HepG2 (cell line): ENCODE results near the gene ZNF687. TPM values are rescaled to one million over a fixed set of nuclear protein-coding genes. Genes with fewer than 3 reads are reported as not detected.
A peak's percentile ranks its signal among the peaks of the same experiment; 100 is the strongest.

Experiments used
- CBFB ChIP-seq: sonication (generic); formaldehyde crosslinking; IDR thresholded peaks from 2 replicates; pipeline ENCODE4 v1.4.0; 2020; ENCODE audit warnings: missing genetic modification reagents
- FOXP1 ChIP-seq, 2 experiments: fragments of 450-650 bp in 1 of 2; IDR thresholded peaks; 2 replicates each; pipeline ENCODE4 v1.6.1; 2017 to 2018; ENCODE audit warnings: antibody characterized with exemption in 1 of 2
- NCOR1 ChIP-seq: fragments of 200-600 bp; sonication (generic); IDR thresholded peaks from 2 replicates; pipeline ENCODE4 v1.7.0; 2017; ENCODE audit warnings: antibody characterized with exemption, low read length, borderline replicate concordance
- NFE2L2 ChIP-seq: fragments of 150-350 bp; IDR thresholded peaks from 2 replicates; pipeline ENCODE4 v1.6.1; 2014; ENCODE audit warnings: low read length
- NFYB ChIP-seq: sonication (generic); formaldehyde crosslinking; IDR thresholded peaks from 2 replicates; pipeline ENCODE4 v1.4.0; 2020; ENCODE audit warnings: missing genetic modification reagents
- PHF21A ChIP-seq: sonication (generic); formaldehyde crosslinking; IDR thresholded peaks from 2 replicates; pipeline ENCODE4 v1.5.0; 2020; ENCODE audit warnings: mild to moderate bottlenecking, missing genetic modification reagents
- PLRG1 ChIP-seq: fragments of 450-650 bp; conservative IDR thresholded peaks from 2 replicates; pipeline ENCODE4 v1.6.1; 2016
- SUZ12 ChIP-seq: fragments of 150-350 bp; IDR thresholded peaks from 2 replicates; pipeline ENCODE4 v1.6.1; 2014; ENCODE audit warnings: low read depth, low read length
- YEATS4 ChIP-seq: sonication (generic); formaldehyde crosslinking; IDR thresholded peaks from 2 replicates; pipeline ENCODE4 v1.4.0; 2020; ENCODE audit warnings: missing genetic modification reagents, borderline replicate concordance
- ZFX ChIP-seq: sonication (generic); formaldehyde crosslinking; IDR thresholded peaks from 2 replicates; pipeline ENCODE4 v1.4.0; 2020; ENCODE audit warnings: mild to moderate bottlenecking, low read depth, missing genetic modification reagents, moderate library complexity
- ZFY ChIP-seq: sonication (generic); formaldehyde crosslinking; IDR thresholded peaks from 2 replicates; pipeline ENCODE4 v1.4.0; 2020; ENCODE audit warnings: missing genetic modification reagents
- ZNF17 ChIP-seq: sonication (generic); formaldehyde crosslinking; IDR thresholded peaks from 2 replicates; pipeline ENCODE4 v1.5.0; 2020; ENCODE audit warnings: mild to moderate bottlenecking, missing genetic modification reagents
- ZNF350 ChIP-seq: sonication (generic); formaldehyde crosslinking; IDR thresholded peaks from 2 replicates; pipeline ENCODE4 v1.4.0; 2020; ENCODE audit warnings: mild to moderate bottlenecking, low read depth, missing genetic modification reagents, borderline replicate concordance
- ZNF598 ChIP-seq: sonication (generic); formaldehyde crosslinking; IDR thresholded peaks from 2 replicates; pipeline ENCODE4 v1.5.1; 2020; ENCODE audit warnings: mild to moderate bottlenecking, missing genetic modification reagents, borderline replicate concordance
- polyA plus RNA-seq, 8 experiments: library from polyadenylated mRNA; depleted of rRNA in 3 of 8; stranded (reverse) in 7 of 8; unstranded in 1 of 8; fragments of >200 nt; fragmentation: Illumina TruSeq in 4 of 8; extraction: Trizol in 4 of 8; gene quantifications; 2 replicates each; pipeline versions ENCODE4 v1.2.1 to v1.2.3, GENCODE V29; 2011 to 2016; ENCODE audit warnings: low read depth in 4 of 8, missing spikeins in 1 of 8, mixed read lengths in 1 of 8; ENCODE audit not compliant: insufficient read depth in 1 of 8
- total RNA-seq, 5 experiments: library from RNA; depleted of rRNA; stranded (reverse); fragments of >200 nt; fragmentation: Illumina TruSeq; extraction: Trizol; gene quantifications; 2 replicates each; pipeline ENCODE4 v1.2.3, GENCODE V29; 2016; ENCODE audit warnings: low read depth in 1 of 5
- TF ChIP-seq, protein P1 (sequence below): sonication (generic); formaldehyde crosslinking; IDR thresholded peaks from 2 replicates; pipeline ENCODE4 v1.4.0; 2020; ENCODE audit warnings: missing genetic modification reagents, borderline replicate concordance
- TF ChIP-seq, protein P2 (sequence below): IDR thresholded peaks from 2 replicates; pipeline ENCODE4 v1.4.0; 2020; ENCODE audit warnings: mild to moderate bottlenecking, missing genetic modification reagents
- TF ChIP-seq, protein P3 (sequence below), 2 experiments: fragments of 450-650 bp in 1 of 2; sonication (generic) in 1 of 2; formaldehyde crosslinking; IDR thresholded peaks; 2 replicates each; pipeline versions ENCODE4 v1.5.0 to v1.8.0; 2020 to 2022; ENCODE audit warnings: mild to moderate bottlenecking in 1 of 2, missing genetic modification reagents in 1 of 2
- TF ChIP-seq, protein P4 (sequence below): sonication (generic); formaldehyde crosslinking; IDR thresholded peaks from 2 replicates; pipeline ENCODE4 v1.4.0; 2020; ENCODE audit warnings: mild to moderate bottlenecking, missing genetic modification reagents

The ZNF687 gene
- total and polyA plus RNA-seq, 2 of the 13 experiments (the other 11 are each of a cell fraction or from before 2014, with no cell fraction given), result 14.1 to 16.5 TPM

DNA sequence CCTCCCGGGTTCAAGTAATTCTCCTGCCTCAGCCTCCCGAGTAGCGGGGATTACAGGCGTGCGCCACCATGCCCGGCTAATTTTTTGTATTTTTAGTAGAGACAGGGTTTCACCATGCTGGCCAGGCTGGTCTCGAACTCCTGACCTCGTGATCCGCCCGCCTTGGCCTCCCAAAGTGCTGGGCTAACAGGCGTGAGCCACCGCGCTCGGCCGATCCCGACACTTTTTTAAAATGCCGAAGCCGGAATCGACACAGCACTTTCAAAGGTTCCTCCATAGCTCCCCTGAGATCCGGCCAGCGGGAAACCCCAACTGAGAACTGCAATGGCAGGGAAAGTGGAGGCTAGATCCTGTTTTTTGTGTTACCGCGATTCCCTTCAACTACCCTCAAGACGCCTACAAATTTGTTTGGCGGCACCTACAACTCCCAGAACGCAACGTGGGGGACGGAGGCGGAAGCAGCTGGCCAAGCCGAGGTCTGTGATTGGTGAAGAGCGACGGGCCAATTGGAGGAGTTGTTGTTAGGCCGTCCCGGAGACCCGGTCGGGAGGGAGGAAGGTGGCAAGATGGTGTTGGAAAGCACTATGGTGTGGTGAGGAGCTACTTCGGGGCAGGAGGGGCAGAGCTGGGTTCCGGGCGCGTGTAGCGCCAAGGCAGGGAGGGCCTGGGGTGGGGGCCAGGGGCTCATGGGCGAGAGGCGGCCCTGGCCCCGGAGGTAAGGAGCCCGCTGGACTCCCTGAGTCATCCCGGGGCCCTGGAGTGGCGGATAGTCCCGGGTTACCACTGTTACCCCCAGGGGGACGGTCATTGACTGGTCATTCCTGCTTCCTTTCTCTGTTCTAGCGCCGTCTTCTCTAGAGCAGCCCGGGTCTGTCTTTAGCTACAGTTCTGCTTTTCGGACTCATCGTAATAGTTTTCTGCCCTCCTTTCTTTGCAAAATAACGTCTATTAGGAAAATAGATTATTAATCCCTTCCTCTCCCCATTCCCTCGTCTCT, 27.6 kb upstream of the ZNF687 start, which contains the start of gene PSMD4 (continued):
- TF ChIP-seq FOXP1 (IDR thresholded peaks at IDR 0.05) (0 out of 2 replicates have a peak, but pooled peaks have one; percentile 31), FOXP1 (CRISPR knock-in tag; IDR thresholded peaks at IDR 0.05) (no peak), ZFX (peak; percentile 76), NFE2L2 (no peak), CBFB (CRISPR knock-in tag) (no peak), ZNF350 (CRISPR knock-in tag) (peak; percentile 86; the same call in 1 of the 2 replicates), NCOR1 (no peak), ZFY (CRISPR knock-in tag) (peak; percentile 74), SUZ12 (peak; percentile 38; the same call in 1 of the 2 replicates), PLRG1 (no peak), NFYB (CRISPR knock-in tag) (peak; percentile 97), YEATS4 (CRISPR knock-in tag) (0 out of 2 replicates have a peak, but pooled peaks have one; percentile 72), PHF21A (CRISPR knock-in tag) (peak; percentile 40; the same call in 1 of the 2 replicates), ZNF598 (peak; percentile 93; the same call in 1 of the 2 replicates), ZNF17 (no peak)
- TF ChIP-seq, protein P1, sequence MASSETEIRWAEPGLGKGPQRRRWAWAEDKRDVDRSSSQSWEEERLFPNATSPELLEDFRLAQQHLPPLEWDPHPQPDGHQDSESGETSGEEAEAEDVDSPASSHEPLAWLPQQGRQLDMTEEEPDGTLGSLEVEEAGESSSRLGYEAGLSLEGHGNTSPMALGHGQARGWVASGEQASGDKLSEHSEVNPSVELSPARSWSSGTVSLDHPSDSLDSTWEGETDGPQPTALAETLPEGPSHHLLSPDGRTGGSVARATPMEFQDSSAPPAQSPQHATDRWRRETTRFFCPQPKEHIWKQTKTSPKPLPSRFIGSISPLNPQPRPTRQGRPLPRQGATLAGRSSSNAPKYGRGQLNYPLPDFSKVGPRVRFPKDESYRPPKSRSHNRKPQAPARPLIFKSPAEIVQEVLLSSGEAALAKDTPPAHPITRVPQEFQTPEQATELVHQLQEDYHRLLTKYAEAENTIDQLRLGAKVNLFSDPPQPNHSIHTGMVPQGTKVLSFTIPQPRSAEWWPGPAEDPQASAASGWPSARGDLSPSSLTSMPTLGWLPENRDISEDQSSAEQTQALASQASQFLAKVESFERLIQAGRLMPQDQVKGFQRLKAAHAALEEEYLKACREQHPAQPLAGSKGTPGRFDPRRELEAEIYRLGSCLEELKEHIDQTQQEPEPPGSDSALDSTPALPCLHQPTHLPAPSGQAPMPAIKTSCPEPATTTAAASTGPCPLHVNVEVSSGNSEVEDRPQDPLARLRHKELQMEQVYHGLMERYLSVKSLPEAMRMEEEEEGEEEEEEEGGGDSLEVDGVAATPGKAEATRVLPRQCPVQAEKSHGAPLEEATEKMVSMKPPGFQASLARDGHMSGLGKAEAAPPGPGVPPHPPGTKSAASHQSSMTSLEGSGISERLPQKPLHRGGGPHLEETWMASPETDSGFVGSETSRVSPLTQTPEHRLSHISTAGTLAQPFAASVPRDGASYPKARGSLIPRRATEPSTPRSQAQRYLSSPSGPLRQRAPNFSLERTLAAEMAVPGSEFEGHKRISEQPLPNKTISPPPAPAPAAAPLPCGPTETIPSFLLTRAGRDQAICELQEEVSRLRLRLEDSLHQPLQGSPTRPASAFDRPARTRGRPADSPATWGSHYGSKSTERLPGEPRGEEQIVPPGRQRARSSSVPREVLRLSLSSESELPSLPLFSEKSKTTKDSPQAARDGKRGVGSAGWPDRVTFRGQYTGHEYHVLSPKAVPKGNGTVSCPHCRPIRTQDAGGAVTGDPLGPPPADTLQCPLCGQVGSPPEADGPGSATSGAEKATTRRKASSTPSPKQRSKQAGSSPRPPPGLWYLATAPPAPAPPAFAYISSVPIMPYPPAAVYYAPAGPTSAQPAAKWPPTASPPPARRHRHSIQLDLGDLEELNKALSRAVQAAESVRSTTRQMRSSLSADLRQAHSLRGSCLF (CRISPR knock-in tag), result 0 out of 2 replicates have a peak, but pooled peaks have one; percentile 41
- TF ChIP-seq, protein P2, sequence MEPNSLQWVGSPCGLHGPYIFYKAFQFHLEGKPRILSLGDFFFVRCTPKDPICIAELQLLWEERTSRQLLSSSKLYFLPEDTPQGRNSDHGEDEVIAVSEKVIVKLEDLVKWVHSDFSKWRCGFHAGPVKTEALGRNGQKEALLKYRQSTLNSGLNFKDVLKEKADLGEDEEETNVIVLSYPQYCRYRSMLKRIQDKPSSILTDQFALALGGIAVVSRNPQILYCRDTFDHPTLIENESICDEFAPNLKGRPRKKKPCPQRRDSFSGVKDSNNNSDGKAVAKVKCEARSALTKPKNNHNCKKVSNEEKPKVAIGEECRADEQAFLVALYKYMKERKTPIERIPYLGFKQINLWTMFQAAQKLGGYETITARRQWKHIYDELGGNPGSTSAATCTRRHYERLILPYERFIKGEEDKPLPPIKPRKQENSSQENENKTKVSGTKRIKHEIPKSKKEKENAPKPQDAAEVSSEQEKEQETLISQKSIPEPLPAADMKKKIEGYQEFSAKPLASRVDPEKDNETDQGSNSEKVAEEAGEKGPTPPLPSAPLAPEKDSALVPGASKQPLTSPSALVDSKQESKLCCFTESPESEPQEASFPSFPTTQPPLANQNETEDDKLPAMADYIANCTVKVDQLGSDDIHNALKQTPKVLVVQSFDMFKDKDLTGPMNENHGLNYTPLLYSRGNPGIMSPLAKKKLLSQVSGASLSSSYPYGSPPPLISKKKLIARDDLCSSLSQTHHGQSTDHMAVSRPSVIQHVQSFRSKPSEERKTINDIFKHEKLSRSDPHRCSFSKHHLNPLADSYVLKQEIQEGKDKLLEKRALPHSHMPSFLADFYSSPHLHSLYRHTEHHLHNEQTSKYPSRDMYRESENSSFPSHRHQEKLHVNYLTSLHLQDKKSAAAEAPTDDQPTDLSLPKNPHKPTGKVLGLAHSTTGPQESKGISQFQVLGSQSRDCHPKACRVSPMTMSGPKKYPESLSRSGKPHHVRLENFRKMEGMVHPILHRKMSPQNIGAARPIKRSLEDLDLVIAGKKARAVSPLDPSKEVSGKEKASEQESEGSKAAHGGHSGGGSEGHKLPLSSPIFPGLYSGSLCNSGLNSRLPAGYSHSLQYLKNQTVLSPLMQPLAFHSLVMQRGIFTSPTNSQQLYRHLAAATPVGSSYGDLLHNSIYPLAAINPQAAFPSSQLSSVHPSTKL (CRISPR knock-in tag), result peak; percentile 7; the same call in 1 of the 2 replicates
- TF ChIP-seq, protein P3, sequence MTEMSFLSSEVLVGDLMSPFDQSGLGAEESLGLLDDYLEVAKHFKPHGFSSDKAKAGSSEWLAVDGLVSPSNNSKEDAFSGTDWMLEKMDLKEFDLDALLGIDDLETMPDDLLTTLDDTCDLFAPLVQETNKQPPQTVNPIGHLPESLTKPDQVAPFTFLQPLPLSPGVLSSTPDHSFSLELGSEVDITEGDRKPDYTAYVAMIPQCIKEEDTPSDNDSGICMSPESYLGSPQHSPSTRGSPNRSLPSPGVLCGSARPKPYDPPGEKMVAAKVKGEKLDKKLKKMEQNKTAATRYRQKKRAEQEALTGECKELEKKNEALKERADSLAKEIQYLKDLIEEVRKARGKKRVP (CRISPR knock-in tag; IDR thresholded peaks at IDR 0.05), result peak in 1 of 2 experiments; percentile 56; a peak in 1 of 4 replicates
- TF ChIP-seq, protein P4, sequence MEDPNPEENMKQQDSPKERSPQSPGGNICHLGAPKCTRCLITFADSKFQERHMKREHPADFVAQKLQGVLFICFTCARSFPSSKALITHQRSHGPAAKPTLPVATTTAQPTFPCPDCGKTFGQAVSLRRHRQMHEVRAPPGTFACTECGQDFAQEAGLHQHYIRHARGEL (CRISPR knock-in tag), result no peak
